NB4 (cell line): ENCODE results near the gene POLR3H.

Experiments used
- POLR2A ChIP-seq: IDR thresholded peaks from 2 replicates; pipeline ENCODE4 v1.6.1; 2011; ENCODE audit warnings: mild to moderate bottlenecking; ENCODE audit not compliant: insufficient read length; ENCODE audit errors: extremely low read depth
- TF ChIP-seq, protein P1 (sequence below): IDR thresholded peaks from one replicate; pipeline ENCODE4 v1.5.1; 2012; ENCODE audit warnings: low read depth, low read length

DNA sequence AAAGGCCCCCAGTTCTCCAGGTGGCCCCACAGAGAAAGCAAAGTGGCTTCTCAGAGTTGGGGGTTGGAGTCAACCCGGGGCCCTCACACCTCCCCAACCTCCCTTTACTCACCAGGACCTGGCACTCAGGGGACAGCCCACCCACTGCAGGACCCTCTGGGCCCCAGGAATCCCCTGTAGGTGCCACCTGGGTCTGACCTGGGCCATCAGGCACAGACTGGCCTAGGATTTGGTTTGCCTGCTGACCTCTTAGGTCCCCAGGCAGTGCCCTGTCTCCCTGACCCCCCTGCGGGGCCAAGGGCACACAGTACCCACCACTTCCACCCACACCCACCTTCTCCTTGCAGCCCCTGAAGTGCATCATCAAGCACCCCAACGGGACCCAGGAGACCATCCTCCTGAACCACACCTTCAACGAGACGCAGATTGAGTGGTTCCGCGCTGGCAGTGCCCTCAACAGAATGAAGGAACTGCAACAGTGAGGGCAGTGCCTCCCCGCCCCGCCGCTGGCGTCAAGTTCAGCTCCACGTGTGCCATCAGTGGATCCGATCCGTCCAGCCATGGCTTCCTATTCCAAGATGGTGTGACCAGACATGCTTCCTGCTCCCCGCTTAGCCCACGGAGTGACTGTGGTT lies 16.0 kb downstream of the POLR3H start:
- TF ChIP-seq POLR2A: no peak
- TF ChIP-seq, protein P1, sequence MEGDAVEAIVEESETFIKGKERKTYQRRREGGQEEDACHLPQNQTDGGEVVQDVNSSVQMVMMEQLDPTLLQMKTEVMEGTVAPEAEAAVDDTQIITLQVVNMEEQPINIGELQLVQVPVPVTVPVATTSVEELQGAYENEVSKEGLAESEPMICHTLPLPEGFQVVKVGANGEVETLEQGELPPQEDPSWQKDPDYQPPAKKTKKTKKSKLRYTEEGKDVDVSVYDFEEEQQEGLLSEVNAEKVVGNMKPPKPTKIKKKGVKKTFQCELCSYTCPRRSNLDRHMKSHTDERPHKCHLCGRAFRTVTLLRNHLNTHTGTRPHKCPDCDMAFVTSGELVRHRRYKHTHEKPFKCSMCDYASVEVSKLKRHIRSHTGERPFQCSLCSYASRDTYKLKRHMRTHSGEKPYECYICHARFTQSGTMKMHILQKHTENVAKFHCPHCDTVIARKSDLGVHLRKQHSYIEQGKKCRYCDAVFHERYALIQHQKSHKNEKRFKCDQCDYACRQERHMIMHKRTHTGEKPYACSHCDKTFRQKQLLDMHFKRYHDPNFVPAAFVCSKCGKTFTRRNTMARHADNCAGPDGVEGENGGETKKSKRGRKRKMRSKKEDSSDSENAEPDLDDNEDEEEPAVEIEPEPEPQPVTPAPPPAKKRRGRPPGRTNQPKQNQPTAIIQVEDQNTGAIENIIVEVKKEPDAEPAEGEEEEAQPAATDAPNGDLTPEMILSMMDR: no peak
